ENCODE measurements around the gene EFHC1.

DNA sequence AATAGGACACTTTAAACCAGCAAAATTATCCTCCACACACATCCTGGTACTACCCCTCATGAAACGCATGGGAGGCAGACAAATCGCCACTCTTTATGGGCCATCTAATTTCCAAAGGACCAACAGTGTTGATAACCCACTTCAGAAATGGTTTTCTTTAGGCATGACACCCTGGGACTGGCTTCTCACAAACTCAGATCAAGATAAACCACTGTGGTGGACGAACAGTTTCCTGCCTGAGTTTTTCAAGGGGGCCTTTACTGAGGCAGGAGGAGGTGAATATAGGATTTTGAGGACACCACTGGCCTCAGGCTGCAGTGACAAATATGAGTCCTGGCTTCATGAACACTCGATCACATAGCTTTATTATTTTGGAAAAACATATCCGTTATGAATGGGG, 130.7 kb downstream of the EFHC1 start:
- TF ChIP-seq, protein P1, sequence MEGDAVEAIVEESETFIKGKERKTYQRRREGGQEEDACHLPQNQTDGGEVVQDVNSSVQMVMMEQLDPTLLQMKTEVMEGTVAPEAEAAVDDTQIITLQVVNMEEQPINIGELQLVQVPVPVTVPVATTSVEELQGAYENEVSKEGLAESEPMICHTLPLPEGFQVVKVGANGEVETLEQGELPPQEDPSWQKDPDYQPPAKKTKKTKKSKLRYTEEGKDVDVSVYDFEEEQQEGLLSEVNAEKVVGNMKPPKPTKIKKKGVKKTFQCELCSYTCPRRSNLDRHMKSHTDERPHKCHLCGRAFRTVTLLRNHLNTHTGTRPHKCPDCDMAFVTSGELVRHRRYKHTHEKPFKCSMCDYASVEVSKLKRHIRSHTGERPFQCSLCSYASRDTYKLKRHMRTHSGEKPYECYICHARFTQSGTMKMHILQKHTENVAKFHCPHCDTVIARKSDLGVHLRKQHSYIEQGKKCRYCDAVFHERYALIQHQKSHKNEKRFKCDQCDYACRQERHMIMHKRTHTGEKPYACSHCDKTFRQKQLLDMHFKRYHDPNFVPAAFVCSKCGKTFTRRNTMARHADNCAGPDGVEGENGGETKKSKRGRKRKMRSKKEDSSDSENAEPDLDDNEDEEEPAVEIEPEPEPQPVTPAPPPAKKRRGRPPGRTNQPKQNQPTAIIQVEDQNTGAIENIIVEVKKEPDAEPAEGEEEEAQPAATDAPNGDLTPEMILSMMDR (IDR thresholded peaks at IDR 0.05; ENCODE audit: poor library complexity, severe bottlenecking), result no peak
- TF ChIP-seq EZH2 (IDR thresholded peaks at IDR 0.05; ENCODE audit: borderline replicate concordance, insufficient read depth, low read length, poor library complexity, severe bottlenecking), result no peak
- TF ChIP-seq, protein P2, sequence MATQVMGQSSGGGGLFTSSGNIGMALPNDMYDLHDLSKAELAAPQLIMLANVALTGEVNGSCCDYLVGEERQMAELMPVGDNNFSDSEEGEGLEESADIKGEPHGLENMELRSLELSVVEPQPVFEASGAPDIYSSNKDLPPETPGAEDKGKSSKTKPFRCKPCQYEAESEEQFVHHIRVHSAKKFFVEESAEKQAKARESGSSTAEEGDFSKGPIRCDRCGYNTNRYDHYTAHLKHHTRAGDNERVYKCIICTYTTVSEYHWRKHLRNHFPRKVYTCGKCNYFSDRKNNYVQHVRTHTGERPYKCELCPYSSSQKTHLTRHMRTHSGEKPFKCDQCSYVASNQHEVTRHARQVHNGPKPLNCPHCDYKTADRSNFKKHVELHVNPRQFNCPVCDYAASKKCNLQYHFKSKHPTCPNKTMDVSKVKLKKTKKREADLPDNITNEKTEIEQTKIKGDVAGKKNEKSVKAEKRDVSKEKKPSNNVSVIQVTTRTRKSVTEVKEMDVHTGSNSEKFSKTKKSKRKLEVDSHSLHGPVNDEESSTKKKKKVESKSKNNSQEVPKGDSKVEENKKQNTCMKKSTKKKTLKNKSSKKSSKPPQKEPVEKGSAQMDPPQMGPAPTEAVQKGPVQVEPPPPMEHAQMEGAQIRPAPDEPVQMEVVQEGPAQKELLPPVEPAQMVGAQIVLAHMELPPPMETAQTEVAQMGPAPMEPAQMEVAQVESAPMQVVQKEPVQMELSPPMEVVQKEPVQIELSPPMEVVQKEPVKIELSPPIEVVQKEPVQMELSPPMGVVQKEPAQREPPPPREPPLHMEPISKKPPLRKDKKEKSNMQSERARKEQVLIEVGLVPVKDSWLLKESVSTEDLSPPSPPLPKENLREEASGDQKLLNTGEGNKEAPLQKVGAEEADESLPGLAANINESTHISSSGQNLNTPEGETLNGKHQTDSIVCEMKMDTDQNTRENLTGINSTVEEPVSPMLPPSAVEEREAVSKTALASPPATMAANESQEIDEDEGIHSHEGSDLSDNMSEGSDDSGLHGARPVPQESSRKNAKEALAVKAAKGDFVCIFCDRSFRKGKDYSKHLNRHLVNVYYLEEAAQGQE (IDR thresholded peaks at IDR 0.05; ENCODE audit: borderline replicate concordance), result no peak
- no peak for TF ChIP-seq SMC3 (conservative IDR thresholded peaks at IDR 0.05; ENCODE audit: poor library complexity)
- no peak for TF ChIP-seq EP300 (conservative IDR thresholded peaks at IDR 0.05; ENCODE audit: poor library complexity, severe bottlenecking)
- TF ChIP-seq POLR2AphosphoS5 (IDR thresholded peaks at IDR 0.05), result no peak
- no peak for TF ChIP-seq TAF1 (IDR thresholded peaks at IDR 0.05; ENCODE audit: low read depth)

Data from neural cell (in vitro differentiated cells).